AG09309 (cell line): ENCODE results near the gene COA8.

ENCODE experiments used
- DNase-seq: peaks from one replicate; pipeline ENCODE4 v3.0.0-alpha.2; 2010; ENCODE audit warnings: low read depth
- H3K4me3 ChIP-seq: 2 replicates; pipeline ENCODE4 v1.5.1; 2011; ENCODE audit warnings: mild to moderate bottlenecking, low read depth, low read length, moderate library complexity; ENCODE audit not compliant: control insufficient read depth
- CTCF ChIP-seq: IDR thresholded peaks from 2 replicates; pipeline ENCODE4 v1.5.1; 2011; ENCODE audit warnings: mild to moderate bottlenecking, low read depth, low read length, inconsistent platforms; ENCODE audit not compliant: insufficient read depth, control insufficient read depth; ENCODE audit errors: missing control alignments

Gene COA8

DNA sequence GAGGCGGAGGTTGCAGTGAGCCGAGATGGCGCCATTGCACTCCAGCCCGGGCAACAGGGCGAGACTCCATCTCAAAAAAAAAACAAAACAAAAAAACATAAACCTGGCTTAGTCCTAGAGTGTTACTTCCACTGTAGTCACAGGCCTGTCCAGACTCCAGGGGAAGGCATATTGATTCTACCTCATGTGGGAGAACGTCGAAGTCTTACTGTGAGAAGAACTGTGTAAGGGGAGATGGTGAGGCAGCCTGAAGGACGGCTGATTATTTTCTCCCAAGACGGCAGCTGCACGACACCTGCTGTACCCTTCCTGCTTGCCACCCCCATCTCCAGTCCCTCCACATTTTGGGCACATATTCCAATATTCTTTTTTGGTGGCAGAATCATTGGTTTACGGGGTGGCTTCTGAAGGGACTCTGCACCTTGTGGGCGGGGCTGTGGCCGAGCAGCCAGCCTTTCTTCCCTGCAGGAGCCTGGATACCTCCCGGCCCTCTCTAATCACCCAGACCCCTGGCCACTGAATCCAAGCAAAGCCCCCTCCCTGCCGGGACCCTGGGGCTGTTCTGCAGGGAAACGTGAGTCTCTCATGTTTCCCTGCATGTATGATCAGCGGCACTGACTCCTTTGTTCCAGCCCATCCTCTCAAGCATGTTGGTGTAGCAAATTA, 54.0 kb downstream of the COA8 start:
- DNase-seq, result no peak
- H3K4me3 ChIP-seq, result no peak overlapping the region
- TF ChIP-seq CTCF, result no peak

GRCh38 chr14:103619057-103619456, 56.3 kb downstream of the COA8 start:
- H3K4me3 ChIP-seq, result no peak overlapping the region
- no peak for TF ChIP-seq CTCF
- no peak for DNase-seq

DNA sequence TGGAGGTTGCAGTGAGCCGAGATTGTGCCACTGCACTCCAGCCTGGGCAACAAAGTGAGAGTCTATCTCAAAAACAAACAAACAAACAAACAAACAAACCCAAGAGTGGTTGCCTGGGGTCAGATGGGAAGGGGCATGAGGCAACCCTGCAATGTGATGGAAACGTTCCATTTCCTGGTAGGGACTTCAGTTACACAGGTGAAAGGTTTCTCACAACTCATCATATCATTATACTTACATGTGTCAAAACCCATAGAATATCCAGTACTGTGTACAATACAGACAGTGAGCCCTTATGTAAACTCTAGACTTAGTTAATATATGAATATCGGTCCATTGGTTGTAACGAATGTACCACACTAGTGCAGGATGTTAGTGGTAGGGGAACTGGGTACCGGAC, 59.1 kb downstream of the COA8 start:
- DNase-seq, result no peak
- TF ChIP-seq CTCF, result no peak
- no peak overlapping the region for H3K4me3 ChIP-seq

DNA sequence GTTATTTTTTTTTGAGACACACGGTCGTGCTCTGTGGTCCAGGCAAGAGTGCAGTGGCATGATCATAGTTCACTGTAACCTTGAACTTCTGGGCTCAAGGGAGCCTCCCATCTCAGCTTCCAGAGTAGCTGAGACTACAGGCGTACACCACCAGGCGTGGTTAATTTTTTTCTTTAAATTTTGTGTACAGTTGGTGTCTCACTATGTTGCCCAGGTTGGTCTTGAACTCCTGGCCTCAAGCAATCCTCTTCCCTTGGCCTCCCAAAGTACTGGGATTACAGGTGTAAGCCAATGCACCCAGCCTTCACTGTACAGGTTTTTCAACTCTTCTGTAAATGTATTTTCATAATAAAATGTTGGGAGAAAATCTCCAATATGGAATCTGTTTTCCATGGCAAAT, 60.5 kb downstream of the COA8 start:
- H3K4me3 ChIP-seq, result no peak overlapping the region
- TF ChIP-seq CTCF, result no peak
- DNase-seq, result no peak

GRCh38 chr14:103623883-103624482, 61.2 kb downstream of the COA8 start:
- no peak for DNase-seq
- no peak overlapping the region for H3K4me3 ChIP-seq
- TF ChIP-seq CTCF, result no peak

- DNase-seq, result no peak
- no peak overlapping the region for H3K4me3 ChIP-seq
- no peak for TF ChIP-seq CTCF
Measured at GRCh38 chr14:103624860-103625259, 62.1 kb downstream of the COA8 start.
